ENCODE data around the gene IDH3A.
A peak's percentile ranks its signal among the peaks of the same experiment; 100 is the strongest.

The IDH3A gene

DNA sequence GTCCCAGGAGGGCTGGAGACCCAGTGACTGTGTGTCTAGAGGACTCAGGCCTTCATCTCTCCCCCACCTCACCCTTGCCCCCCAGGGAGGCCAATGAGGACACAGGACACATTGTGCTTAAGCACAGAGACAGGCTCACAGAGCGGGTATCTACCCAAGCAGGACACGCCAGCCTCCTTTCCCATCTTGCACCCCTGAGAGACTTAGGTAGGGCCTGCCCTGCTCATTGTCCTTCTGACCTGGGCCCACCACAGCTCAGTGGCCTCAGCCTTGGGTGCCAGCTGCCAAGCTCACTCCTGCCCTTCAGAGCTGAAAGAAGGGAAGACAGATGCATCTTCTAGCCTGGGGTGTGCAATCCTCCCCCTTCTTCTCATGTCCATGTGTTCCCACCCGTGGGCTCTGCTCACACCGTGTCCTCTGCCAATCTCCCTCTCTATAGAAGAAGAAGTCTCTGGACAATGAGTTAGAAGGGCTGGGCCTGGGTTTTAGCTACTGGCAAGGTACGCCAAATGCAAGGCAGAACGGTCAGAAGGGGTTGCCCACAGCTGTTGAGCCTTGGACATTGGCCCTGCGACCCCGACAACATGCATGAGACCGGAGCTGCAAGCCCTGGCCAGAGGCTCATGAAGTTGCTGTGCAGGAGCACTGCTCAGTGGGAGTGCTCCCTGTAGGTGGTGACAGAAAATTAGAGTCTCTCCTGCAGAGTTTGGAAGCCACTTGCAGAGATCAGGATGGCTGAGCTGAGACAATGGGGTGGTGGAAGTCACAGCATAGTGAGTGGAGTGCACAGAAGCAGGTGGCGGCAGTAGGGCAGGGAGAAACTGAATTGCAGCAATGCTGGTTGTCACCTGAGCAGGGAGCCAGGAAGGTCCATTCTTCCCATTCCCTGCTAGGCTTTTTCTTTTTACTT is 52.4 kb downstream of the IDH3A start:
- no peak for DNase-seq

DNA sequence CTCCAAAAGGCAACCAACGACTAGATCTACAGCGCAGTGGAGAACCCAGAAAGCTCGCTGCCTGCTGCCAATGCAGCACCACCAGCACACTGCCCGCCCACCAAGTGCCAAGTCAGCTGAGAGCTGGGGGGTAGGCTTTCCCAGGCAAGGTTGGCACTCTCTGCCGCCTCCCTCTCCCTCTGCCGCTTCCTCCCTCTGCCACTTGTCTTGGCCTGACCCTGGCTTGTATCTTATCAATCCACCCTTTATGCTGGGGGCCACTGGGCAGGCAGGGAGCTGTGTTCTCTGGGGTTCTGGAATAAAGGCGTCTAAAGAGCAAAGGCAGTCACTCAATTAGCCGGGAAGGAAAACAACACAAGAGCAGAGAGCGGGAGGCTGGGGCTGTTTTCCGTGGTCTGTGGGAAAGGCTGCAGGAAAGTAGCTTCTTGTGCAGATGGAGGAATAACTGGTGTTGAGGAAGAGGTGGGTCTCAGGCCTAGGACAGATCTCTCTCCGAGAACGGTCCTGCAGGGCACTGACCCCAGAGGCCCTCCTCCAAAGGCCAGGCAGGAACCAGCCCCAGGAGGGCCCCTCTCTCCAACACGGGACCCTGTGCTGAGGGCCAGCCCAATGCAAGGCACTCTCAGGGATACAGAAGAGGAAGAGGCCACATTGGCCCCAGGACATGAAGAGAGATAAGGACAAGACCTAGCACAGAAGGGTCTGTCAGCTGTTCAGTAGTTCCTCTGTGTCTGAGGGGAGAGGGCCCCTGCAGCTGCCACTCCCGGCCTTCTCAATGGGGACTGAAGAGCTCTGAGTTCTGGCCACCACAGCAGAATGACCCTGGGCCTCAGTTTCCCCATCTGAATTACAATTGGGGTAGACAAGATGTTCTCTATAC is 54.4 kb downstream of the IDH3A start:
- DNase-seq, result peak in 47 of 56 donors; percentile 33 to 83 (median 66)

DNA sequence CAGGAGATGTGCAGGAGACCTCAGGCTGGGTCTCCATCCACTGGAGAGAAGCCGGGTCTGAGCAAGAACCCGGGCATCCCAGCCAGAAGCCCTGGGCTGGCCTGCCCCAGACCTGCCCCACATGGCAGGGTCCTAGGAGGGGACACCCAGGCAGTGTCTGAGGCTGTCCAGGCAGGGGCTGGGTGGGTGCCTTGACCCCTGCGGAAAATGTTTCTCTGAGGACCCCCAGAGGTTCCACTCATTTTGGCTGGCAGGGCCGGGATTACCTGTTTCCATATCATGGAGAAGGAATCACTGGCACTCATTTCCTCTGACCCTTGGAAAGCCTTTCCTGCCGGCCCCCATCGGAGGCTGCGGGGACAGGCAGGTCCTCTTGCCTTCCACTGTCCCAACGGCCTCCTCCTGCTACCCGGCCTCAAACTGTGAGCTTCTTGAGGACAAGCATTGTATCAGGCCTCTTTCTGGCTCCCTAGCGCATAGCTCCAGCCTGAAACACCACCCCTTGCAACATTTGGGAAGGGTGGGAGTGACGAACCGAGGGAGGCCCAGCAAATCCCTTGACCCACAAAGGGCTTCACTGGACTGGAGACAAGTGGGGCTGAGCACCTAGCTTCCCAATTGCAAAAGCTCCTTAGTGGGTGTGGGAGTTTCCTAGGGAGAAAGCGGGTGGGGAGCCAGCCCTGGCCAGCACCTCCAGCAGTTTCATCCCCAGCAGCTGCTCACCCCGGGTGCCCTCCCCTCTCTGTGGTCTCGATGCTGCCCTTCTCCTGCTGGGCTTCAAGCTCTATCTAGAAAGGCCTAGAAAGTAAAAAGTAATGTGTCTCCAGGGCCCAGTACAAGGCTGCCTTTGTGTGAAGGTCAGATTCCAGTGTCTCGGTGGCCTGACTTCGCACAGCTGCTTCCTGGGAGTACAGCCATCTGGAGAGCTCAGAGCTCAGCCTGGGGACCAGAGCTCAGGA is 55.5 kb downstream of the IDH3A start:
- peak in 40 of 56 donors; percentile 22 to 85 (median 50) for DNase-seq

DNA sequence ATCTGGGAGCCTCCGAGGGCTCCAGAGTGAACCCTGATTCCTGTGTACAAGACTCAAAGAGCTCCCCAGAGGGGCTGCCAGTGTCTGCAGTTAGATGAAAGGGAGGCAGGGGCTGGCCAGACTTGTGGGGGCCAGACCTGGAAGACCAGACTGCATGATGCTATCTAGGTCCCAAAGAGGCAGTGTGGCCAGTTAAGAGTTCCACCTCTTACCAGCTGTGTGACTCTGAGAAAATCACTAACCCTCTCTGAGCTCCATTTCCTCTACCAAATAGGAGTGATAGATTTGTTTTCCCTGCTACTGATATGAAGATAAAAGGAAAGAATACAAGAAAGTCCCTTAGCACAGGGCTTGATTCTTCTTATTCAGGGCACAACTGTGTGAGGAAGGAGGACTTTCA is 56.2 kb downstream of the IDH3A start:
- no peak for DNase-seq

DNA sequence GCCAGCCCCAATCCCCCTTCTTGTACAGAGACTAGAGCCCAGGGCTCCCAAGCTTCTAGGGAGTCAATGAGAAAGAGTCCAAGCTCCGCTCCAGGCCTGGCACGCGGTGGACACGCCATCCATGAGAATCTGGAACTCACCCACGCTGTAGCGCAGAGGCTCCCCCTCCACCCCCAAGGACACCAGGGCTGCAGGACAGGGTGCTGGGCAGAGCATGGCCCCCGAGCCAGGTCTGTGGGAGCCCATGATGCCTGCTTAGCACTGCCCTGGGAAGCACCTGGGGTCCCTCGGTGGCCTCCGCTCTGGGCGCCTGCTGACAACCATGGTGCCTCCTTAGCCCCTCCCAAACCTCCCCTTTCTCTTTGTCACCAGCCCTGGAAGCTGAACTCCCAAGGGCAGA is 56.7 kb downstream of the IDH3A start:
- peak in 1 of 56 donors; percentile 30 for DNase-seq

DNA sequence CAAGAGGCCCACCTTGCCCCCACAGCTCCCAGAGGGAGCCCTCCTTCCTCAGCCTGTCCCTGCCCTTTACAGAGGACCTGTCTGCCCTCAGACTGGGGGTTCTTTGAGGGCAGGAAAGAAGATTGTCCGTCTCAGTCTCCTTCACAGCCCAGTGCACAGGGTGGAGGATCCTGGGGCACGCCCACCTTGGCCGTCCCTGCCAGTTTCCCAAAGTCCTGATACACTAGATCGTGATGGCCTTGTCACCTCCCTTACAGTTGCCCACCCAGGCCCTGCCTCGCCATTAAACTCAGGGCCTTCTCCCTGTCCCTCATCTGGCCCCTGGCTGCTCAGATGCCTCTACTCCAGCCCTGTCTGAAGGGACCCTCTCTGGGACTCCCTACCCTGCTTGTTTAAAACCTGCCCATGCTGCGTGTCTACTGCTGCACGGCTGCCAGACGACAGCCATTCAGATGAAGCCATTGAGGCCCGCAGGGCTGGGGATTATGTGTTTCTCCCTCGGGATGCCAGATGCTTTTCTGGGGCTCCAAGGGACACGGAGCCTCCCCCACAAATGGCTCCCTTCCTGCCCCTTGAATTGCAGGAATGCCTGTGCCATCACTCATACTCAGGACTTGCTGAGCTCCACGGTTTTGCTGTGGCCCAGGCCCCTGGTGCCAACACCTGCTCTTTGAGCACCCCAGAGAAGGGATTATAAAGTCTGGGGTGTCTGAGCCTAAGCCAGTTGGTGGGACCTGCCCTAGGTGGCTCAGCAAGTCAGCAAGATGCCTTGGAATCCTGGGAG is 57.4 kb downstream of the IDH3A start:
- peak in 2 of 56 donors; percentile 43 to 51 for DNase-seq

DNA sequence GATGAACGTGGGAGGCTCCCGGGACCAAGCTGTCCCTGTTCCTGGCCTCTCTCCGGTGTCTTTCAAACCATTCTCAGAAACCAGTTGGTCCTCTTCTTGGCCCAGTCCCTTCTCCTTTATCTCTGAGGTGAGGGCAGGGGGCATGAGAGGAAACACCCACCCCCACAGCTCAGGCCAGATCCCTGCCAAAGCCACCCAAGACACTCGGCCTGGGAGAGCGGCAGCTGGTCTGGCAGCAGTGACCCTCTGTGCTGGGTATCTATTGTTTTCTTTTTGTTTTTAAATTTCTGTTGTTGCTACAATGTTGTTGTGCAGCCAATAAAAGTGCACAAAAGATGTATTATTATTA is 57.9 kb downstream of the IDH3A start:
- DNase-seq, result peak in 1 of 56 donors; percentile 27

DNA sequence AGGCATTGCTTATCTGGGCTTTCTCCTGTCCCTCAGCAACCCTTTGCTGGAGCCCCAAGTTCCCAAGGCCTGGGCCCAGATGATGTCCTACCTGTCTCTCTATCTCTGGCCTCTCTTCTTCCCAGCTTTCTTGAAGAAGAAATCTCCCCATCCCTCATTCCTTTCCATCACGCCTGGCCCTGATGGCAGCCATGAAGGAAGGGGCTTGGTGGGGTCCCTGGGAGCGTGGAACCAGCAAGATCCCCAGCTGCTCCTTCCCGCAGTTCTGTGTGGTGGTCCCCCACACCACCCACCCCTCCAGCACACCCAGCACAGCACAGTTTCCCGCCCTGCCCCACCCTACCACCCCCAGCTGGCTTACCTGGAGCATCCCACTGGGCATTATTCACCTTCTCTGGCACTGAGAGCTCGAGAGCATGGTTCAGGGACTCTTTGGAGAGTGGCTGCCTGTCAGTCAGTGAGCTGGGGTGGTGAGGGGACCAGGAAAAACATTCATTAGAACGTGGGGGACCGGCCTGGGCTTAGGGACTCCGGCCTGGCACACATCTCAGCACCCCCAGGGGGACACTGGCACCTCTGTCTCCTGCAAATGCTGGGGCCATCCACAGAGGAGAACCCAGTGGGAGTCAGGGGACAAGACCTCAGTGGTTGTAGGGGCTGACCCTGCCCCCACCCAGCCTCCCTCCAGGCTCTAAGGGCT is 58.6 kb downstream of the IDH3A start:
- no peak for DNase-seq

DNA sequence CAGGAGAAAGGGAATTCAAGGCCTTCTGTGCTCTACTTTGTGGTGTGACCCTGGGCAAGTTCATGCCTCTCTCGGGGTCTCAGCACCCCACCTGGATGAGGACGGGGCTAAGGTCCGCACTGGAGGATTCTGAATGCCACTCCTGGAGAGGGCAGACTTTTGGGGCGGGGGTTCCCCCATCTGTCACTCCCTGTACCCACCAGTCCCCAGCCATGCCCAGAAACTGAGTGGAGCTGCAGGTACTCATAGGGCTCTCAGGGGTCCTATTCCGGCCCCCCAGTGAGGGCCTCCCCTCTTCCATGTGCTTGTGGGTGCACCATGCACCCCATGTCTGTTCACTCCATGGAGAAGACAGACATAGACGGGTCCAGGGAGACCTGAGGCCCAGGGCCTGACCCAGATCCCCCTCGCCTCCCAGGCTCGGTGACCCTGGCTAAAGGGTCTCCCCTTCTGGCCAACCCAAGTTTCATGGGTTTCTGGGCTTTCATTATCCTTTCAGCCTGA is 59.2 kb downstream of the IDH3A start:
- DNase-seq, result no peak

DNA sequence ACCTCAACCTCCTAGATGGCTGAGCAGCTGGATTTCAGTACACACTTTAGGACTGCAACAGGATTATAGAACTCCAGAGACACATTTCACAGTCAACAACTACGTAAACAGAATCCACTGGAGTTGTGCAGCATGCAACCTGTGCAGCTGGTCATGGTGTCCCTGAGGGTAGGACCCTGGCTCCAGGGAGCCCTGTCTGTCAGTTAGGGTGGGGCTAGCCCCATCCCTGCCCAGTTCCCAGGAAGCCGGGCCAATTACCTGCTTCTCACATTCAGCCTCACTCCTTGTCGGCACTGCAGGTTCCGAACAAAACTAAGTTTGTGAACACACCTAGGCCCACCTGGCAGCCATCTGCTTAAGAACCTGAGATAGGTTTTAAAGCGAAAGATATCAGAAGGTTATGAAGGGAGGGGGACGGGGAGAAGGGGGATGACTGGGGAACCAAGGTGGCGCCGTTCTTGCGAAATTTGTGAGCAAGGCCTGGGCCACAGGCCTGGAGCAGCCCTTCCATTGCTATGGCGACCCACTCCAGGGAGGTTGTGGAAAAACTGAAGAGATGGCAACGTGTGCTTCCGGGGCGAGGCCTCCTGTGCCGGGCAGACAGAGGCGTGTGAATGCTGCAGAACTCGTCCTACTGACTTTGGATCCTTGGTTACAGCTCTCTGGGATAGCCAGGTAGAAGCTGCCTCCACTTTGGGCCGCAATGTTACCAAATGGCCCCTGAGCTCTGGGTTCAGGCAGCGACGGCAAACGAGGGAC is 59.9 kb downstream of the IDH3A start:
- peak in 1 of 56 donors; percentile 29 for DNase-seq

DNA sequence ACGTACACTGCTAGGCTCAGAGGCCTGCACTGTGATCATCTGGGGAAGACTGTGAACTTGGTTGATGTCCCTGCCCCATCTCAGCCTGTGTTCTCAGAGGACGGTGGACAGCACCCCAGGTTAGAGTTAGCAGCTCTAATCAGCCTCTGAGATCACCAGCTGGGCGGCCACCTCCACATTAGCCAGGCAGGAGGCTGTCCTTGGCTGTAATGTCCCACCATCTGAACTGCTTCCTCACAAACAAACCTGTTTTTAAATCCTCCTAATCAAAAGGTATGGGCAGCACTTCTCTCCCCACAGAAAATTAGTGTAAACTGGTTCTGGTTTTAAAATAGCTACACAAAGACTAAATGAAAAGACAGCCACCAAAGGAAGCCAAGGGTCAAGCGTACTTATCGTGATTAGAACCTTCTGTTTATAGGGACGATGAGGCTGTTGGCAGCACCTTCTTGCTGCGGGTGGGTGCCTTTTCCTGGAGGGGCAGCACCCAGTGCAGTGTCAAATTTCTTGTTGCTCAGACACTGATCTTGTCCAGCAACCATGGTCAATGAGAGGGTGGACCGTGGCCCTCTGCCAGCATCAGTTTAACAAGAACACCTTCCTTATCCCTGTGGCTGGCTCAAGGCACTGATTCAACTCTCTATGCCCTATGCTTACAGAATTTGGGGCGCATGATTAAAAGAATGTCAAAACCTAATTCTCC is 60.6 kb downstream of the IDH3A start:
- DNase-seq, result no peak

DNA sequence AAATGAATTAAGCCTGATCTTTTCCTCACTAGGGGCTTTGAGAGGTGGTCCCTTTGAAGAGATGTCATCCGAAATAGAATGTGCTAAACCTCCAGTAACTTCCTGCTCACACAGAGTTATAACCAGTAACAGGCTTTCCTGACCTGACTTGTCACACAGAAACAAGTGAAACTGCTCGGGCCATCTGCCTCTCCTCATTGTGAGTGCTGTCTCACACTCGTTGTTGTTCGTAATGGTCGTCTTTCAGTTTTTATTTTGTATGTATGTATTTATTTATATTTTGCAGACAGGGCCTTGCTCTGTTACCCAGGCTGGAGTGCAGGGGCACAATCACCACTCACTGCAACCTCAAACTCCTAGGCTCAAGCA is 61.2 kb downstream of the IDH3A start:
- no peak for DNase-seq

DNA sequence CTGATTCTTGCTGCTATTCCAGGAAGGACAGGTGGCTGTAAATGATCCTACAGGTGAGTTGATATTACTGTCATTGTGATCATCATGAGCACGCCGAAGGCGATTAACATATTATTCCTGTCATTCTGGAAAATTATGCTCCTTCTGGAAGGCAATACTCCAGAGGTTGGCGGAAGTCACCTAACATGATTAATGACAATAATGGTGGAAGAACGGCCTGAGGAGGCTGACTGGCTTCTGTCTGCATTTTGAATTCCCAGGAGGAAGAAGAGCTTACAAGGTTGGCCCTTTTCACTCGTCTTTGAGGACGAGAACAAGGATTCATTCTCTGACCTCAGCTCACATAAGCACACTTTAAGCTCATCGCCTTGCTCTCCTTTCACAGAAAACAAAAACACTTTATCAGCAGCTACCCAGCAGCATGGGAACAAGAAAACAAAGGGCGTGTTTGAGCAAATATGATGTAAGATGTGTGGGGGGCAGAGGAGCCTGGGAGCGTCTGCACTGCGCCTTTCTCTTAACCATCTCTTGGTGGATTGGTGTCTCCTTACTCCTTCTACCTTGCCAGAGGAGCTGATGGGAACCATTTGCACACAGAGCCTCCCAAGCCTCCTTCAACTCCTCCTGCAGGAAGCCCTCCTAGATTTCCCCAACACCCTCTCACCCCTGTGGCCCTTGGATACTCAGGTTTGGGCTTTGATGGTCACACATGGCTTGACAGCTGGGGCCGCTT is 62.2 kb downstream of the IDH3A start:
- peak in 5 of 56 donors; percentile 18 to 37 (median 34) for DNase-seq

DNA sequence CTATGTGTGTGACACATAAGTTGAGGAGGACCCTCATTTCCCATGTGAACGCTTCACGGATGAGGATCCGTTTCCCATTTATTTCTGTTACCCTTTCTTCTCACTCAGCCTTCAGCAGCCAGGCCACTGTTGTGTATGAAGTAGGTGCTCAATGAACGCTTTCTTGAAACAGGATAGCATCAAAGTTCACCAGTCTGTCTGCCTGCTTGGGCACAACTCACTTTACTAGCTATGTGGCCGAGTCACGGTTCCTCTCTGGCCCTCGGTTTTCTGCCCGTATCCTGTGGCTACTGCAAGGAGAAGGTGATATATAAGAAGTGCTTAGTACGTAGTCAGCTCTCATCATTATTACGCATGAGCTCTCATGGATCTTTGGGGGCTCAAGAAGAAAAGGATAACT is 62.8 kb downstream of the IDH3A start:
- no peak for DNase-seq

DNA sequence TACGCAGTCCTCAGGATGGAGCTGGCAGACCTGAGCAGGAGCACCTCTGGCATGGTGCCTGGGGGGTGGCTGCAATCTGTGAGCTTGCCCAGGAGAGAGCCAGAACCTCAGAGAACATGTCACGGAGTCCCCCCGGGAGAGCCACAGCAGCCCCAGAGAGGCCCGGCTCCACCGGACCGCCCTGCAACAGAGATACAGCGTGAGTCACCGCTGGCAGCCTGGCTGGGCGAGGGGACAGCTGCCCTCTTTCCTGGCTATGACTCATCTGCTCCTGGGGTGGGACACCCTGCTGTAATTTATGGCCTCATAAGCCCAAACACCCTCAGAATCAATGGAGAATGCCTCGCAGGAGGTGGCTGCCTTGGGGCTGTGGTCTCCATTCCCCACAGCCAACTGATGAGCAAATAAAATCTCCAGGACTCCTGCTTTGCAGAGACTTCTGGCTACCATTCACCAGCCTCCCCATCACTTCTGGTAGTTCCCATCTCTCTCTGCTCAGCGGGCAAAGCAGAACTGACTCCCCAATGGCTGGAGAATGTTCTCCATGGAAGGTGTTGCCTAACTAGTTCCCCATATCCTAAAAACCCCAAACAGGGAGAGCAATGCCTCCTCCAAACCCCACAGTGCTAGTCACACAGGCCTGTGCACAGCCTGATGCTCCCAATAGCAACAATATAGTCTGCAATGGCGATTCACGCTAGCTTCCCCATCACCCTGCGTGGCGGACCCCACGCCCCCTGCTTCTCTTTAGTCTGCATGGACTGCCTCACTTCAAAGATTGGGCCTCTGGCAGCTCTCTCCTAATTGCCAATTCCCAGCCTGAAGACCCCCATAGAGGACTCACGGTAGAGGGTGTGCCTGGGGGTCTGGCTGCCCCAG is 63.6 kb downstream of the IDH3A start:
- DNase-seq, result peak in 29 of 56 donors; percentile 20 to 91 (median 48)

DNA sequence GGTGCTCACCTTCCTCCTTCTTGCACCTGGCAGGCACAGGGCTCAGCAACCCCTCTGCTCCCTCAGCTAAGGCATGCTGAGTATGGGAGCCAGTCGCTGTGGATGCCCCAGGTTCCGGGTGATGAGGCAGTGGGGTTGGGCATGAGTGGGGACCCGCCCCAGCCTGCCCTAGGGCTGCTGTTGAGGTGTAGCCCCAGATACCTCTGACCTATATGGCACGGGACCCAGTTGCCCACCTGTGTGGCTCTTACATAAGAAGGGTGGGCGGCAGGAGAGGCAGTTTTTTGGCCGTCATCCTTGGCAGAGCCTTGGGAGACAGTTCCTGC is 64.2 kb downstream of the IDH3A start:
- no peak for DNase-seq
